ENCODE results near the gene DNM3.
A peak's percentile ranks its signal among the peaks of the same experiment; 100 is the strongest.

Gene DNM3

DNA sequence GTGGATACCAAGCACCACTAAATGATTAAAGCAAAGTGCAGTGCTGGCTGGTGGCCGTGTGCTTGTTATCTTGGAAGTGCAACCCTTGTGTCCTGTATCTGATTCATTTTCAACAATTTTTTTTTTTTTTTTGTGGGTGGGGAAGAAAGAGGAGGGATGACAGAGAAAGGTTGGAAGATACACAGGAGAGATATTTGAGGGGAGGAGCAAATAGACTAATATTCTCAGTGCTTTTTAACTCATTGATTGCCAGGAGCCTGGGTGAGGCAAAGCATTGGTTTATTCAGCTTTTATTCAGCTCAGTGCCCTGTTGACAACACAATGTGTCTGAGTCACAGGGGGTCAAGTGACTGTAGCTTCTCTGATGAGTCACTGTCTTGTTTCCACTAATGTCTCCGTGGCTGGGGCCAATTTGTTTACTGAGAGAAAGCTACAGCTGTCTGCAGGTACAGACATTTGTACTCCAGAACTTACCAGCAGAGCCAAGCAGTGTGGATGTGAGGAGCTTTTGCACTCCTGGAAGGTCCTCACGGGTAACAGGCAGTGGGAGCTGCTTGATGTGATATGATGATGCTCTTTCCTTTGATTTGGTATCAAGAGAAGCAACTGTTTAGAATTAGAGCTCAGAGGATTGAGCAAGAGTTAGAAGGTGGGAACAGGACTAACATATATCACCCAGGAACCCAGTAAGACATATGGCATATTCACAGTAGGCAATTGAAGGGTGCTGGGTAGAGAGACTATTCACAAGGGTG, 23.6 kb upstream of the DNM3 start:
- peak in 1 of 2 donors; percentile 42 for DNase-seq (ENCODE audit: extremely low read depth in 1 of 2, low read depth in 1 of 2)

- no peak for DNase-seq (ENCODE audit: extremely low read depth in 1 of 2, low read depth in 1 of 2)
These were observed 21.4 kb upstream of the DNM3 start for GRCh38 chr1:171819946-171820345.

DNA sequence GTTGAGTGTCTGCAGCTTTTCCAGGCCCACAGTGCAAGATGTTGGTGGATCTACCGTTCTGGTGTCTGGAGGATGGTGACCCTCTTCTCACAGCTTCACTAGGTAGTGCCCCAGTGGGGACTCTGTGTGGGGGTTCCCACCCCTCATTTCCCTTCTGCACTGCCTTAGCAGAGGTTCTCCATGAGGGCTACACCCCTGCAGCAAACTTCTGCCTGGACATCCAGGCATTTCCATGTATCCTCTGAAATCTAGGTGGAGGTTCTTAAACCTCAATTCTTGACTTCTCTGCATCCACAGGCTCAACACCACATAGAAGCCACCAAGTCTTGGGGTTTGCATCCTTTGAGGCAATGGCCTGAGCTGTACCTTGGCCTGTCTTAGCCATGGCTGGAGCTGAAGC, 14.3 kb upstream of the DNM3 start:
- no peak for DNase-seq (ENCODE audit: extremely low read depth in 1 of 2, low read depth in 1 of 2)

GRCh38 chr1:171828794-171829193, 12.5 kb upstream of the DNM3 start:
- DNase-seq (ENCODE audit: extremely low read depth in 1 of 2, low read depth in 1 of 2), result no peak

- no peak for DNase-seq (ENCODE audit: extremely low read depth in 1 of 2, low read depth in 1 of 2)
These were observed 8.0 kb upstream of the DNM3 start for GRCh38 chr1:171833091-171833825.

GRCh38 chr1:171834821-171835220, 6.5 kb upstream of the DNM3 start:
- no peak for DNase-seq (ENCODE audit: extremely low read depth in 1 of 2, low read depth in 1 of 2)

- no peak for DNase-seq (ENCODE audit: extremely low read depth in 1 of 2, low read depth in 1 of 2)
These were observed 5.4 kb upstream of the DNM3 start for GRCh38 chr1:171835891-171836290.

DNA sequence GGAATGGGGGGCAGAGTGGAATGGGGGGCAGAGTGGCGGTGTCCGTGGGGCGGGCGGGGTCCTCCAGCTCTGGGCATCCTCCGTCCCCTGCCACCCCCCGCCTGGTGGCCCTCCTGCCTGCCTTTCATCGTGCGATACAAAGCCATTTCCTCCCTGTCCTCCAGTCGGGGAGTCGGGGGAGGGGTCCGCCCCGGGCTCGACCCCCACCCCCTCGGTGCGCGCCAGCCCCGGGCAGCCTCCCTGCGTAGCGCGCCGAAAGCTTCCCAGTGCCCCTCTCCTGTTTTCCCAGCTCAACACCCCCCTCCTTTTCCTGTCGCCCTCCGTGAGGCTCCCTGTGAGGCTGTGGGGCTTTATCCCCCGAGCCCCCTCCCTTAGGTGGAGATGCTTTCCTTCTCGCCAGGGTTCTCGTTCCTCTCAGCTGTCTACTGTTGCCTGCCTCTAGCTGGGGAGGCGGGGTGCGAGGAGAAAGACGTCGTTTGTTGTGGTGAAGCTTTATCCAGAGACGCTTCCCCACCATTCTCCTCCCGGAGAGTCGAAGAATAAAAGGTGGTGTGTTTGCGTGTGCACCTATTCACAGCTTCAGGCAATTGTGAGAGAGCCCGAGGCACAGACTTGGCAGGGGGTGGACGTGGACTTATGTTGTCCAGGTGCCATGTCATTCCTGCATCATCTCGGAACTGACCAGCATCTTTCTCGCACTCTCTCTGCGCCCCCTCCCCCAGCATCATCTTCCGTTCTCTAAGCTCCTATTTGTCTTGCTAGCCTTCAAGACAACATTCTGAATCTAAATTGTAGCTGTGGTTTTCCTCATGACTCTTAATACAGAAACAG, 848 bp downstream of the DNM3 start:
- DNase-seq (ENCODE audit: extremely low read depth in 1 of 2, low read depth in 1 of 2), result no peak

DNA sequence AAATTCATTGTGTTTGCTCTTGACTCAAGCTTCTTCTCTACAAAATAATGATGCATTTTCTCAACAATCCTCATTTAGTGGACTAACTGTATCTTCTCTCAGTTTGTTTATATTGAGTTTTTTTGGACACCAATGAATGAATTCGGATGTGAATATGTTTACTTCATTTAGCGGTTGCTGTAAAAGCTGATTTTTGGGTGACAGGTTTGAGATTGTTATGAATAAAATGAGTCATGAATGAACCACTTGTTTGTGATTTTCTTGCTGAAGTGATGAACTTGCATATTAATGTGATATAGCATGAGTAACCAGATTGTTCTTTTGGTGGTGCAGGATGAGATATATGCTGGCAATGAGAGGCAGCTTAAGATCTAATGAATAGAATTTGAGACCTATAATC, 3.1 kb downstream of the DNM3 start:
- no peak for DNase-seq (ENCODE audit: extremely low read depth in 1 of 2, low read depth in 1 of 2)

GRCh38 chr1:171845998-171846397, 4.7 kb downstream of the DNM3 start:
- no peak for DNase-seq (ENCODE audit: extremely low read depth in 1 of 2, low read depth in 1 of 2)

DNA sequence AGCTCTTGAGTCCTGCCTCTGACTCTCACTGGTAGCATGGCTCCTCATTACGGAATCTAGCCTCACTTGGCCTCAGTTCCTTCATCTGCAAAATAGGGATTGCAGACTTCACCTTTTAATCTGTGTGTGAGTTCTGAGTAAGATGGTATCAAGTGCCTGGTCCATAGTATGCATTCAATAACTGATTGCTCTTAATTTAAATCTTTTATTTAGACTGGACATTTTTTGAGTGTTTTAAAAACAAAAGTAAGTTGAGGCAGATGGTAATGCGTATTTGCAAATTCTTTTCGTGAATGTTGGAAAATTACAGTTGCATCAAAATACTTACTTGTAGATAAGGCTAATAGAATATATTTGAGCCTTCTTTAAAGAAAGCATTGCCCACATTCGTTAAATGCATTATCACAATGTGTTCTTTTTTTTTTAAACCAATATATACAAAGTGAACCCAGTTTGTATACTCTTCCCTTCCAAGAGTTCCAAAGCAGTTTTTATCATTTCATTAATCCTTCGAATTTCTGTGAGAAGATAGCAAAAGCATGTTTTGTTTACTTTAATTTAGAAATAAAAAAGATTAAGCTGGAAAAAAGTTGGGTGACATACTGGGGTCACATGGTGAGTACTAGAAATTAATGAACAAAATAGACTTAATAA, 8.1 kb downstream of the DNM3 start:
- DNase-seq (ENCODE audit: extremely low read depth in 1 of 2, low read depth in 1 of 2), result no peak

DNA sequence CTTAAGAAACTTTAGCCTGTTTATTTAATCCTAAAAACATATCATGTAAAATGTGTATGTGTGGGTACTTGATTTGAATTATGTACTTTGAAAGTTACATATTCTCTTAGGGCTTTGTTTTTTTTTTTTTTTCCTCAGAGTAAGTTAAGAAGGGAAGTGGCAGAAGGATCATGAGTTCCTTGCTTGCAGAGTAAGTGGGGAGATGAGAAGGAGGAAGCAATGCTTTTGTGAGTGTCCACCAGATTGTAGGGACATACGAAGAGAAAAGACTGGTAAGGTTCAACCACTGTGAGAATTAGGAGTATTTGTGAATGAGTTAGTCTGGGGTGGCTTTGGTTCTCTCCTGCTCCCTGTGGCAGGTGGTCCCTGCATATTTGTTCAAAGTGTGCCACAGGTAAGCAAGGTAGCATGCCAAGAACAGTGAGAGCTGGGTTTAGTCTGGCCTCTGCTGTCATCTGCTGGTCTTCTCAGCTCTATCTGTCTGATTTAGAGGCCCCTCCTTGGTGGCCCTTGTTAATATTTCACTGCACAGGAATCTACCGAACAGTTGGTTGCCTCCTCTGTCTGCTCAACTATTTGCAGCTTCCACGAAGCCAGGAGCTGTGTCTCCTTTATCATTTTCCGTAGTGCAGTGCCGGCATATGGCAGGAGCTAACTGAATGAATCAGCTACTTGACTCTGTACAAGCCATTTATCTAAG, 9.5 kb downstream of the DNM3 start:
- DNase-seq (ENCODE audit: extremely low read depth in 1 of 2, low read depth in 1 of 2), result no peak

- no peak for DNase-seq (ENCODE audit: extremely low read depth in 1 of 2, low read depth in 1 of 2)
These were observed 11.0 kb downstream of the DNM3 start for GRCh38 chr1:171852272-171852671.

- DNase-seq (ENCODE audit: extremely low read depth in 1 of 2, low read depth in 1 of 2), result no peak
These were observed 14.1 kb downstream of the DNM3 start for GRCh38 chr1:171855381-171855780.

GRCh38 chr1:171858696-171859095, 17.4 kb downstream of the DNM3 start:
- no peak for DNase-seq (ENCODE audit: extremely low read depth in 1 of 2, low read depth in 1 of 2)

- DNase-seq (ENCODE audit: extremely low read depth in 1 of 2, low read depth in 1 of 2), result no peak
These were observed 19.4 kb downstream of the DNM3 start for GRCh38 chr1:171860696-171861095.

- no peak for DNase-seq (ENCODE audit: extremely low read depth in 1 of 2, low read depth in 1 of 2)
These were observed 22.2 kb downstream of the DNM3 start for GRCh38 chr1:171863531-171863930.

DNA sequence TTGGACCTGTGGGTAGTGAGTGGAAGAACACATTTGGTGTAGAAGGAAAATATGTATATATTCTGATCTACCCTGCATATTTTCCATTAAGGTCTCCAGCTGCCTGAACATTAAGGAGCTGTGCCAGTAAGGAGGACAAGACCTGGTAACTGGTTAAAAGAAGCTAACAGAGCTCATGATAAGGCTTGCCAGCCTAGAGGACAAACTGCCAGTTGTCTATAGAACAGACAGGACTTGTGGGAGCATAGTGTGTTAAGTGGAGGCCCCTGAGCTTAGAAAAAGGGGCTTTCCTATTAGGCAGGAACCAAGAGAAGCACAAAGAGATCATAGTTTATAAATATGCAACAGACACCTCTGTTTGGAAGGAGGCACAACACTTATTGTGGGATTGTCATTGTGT, 23.0 kb downstream of the DNM3 start:
- no peak for DNase-seq (ENCODE audit: extremely low read depth in 1 of 2, low read depth in 1 of 2)

DNA sequence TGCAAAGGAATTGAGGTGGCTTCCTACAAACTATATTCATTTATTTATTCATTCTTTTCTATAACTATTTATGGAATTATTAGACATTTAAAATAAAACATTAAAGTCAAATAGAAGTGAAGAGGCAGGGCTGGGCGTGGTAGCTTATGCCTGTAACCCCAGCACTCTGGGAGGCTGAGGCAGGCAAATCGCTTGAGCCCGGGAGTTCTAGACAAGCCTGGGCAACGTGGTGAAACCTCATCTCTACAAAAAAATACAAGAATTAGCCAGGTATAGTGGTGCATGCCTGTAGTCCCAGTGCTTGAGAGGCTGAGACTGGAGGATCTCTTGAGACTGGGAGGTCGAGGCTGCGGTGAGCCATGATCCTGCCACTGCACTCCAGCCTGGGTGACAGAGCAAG, 23.8 kb downstream of the DNM3 start:
- DNase-seq (ENCODE audit: extremely low read depth in 1 of 2, low read depth in 1 of 2), result no peak

- DNase-seq (ENCODE audit: extremely low read depth in 1 of 2, low read depth in 1 of 2), result no peak
These were observed 25.9 kb downstream of the DNM3 start for GRCh38 chr1:171867236-171867635.
